WI38 (cell line): ENCODE data around the gene ENO2.
A peak's percentile ranks its signal among the peaks of the same experiment; 100 is the strongest.
"Not testable (repeated sequence)": the region's sequence is repeated elsewhere in the genome, so short reads cannot be mapped to it uniquely, and the experiment has no call there.

Experiments used
- H3K4me3 ChIP-seq: 2 replicates; pipeline ENCODE4 v1.5.1; 2011; ENCODE audit warnings: low read depth, mild to moderate bottlenecking, control low read depth, low read length
- CTCF ChIP-seq: IDR thresholded peaks from 2 replicates; pipeline ENCODE4 v1.5.1; 2012; ENCODE audit warnings: low read depth, mild to moderate bottlenecking, control low read depth, low read length

ENO2 gene

GRCh38 chr12:6890789-6891645 is 23.4 kb upstream of the ENO2 start:
- peak; percentile 58 for TF ChIP-seq CTCF
- peak overlapping the region; percentile 44 for H3K4me3 ChIP-seq

GRCh38 chr12:6891646-6892001 is 22.8 kb upstream of the ENO2 start:
- H3K4me3 ChIP-seq, result peak overlapping the region; percentile 44
- TF ChIP-seq CTCF, result no peak

GRCh38 chr12:6892683-6893082 is 21.7 kb upstream of the ENO2 start:
- H3K4me3 ChIP-seq, result not testable (repeated sequence)

GRCh38 chr12:6894321-6894720 is 20.1 kb upstream of the ENO2 start:
- TF ChIP-seq CTCF, result no peak
- H3K4me3 ChIP-seq, result no peak overlapping the region

GRCh38 chr12:6896846-6897435 is 17.4 kb upstream of the ENO2 start:
- no peak for TF ChIP-seq CTCF
- no peak overlapping the region for H3K4me3 ChIP-seq

GRCh38 chr12:6899427-6899826 is 15.0 kb upstream of the ENO2 start:
- H3K4me3 ChIP-seq, result no peak overlapping the region
- TF ChIP-seq CTCF, result no peak

- TF ChIP-seq CTCF, result no peak
- no peak overlapping the region for H3K4me3 ChIP-seq
These were observed 14.4 kb upstream of the ENO2 start for GRCh38 chr12:6899837-6900519.
